Adrenal gland (tissue), 12 donors: ENCODE data around the gene ARID5B. TPM values are rescaled to one million over a fixed set of nuclear protein-coding genes. Genes with fewer than 3 reads are reported as not detected.

Experiments
- DNase-seq, 7 donors: peaks; one replicate each; pipeline ENCODE4 v3.0.0-alpha.2; 2019 to 2020
- H3K27ac ChIP-seq, 5 donors: fragments of 200-600 bp; sonication (generic) in 4 of 5; 1 replicate in 3 of 5; 2 replicates in 2 of 5; pipeline versions ENCODE4 v1.5.1 to v1.8.0; 2016 to 2020; ENCODE audit warnings: mild to moderate bottlenecking in 1 of 5
- H3K27me3 ChIP-seq: fragments of 200-600 bp; 2 replicates; pipeline ENCODE4 v1.8.0; 2021
- H3K36me3 ChIP-seq, 2 donors: fragments of 200-600 bp; replicated peaks in 1 of 2; 1 replicate in 1 of 2; 2 replicates in 1 of 2; pipeline versions ENCODE4 v1.5.1 to v1.8.0; 2018 to 2022
- H3K4me1 ChIP-seq, 2 donors: fragments of 200-600 bp; replicated peaks in 1 of 2; 1 replicate in 1 of 2; 2 replicates in 1 of 2; pipeline versions ENCODE4 v1.5.1 to v1.8.0; 2018 to 2021
- H3K4me3 ChIP-seq, 4 donors: fragments of 200-600 bp; sonication (generic) in 3 of 4; one replicate each; pipeline ENCODE4 v1.5.1; 2016 to 2018
- H3K9me3 ChIP-seq, 3 donors: fragments of 200-600 bp; sonication (generic) in 1 of 3; replicated peaks in 1 of 3; 1 replicate in 2 of 3; 2 replicates in 1 of 3; pipeline versions ENCODE4 v1.5.1 to v1.8.0; 2016 to 2021
- POLR2A ChIP-seq, 2 donors: fragments of 450-650 bp; IDR thresholded peaks; one replicate each; pipeline ENCODE4 v1.6.1; 2017; ENCODE audit warnings: antibody characterized with exemption in 2 of 2, mild to moderate bottlenecking in 2 of 2, moderate library complexity in 1 of 2
- WGBS, 4 donors: extraction: QIAGEN DNeasy Blood & Tissue Kit in 2 of 4; methylation state at CpG; one replicate each; pipeline versions ENCODE4 v1.1.5 to v1.1.7; 2013 to 2017; 5-methylcytosine and 5-hydroxymethylcytosine counted together
- intact Hi-C, 2 donors: fragments of 100-400 bp; cut with DNase I; formaldehyde crosslinking; loops; one replicate each; pipeline versions ENCODE4 v1.14.1 to v1.15.0; 2022 to 2023
- polyA plus RNA-seq, 3 donors: library from polyadenylated mRNA; stranded (reverse); fragments of 200-250 nt in 2 of 3; fragments of 350-450 nt in 1 of 3; fragmentation: Illumina TruSeq in 1 of 3; extraction: RNeasy Lipid Tissue Mini Kit (QIAGEN cat#74804) in 1 of 3; gene quantifications; one replicate each; pipeline ENCODE4 v1.2.3, GENCODE V29; 2013 to 2014
- total RNA-seq, 9 donors: library from RNA; depleted of rRNA in 4 of 9; stranded (reverse); fragments of >200 nt in 4 of 9; fragments of 120-200 nt in 1 of 9; fragmentation: NEBNext Ultra II Directional in 1 of 9; extraction: Animal tissue kit (Norgen Biotek cat#: 25700) in 1 of 9; gene quantifications; one replicate each; pipeline versions ENCODE4 v1.1.0 to v1.2.4, GENCODE V29; 2013 to 2023
- TF ChIP-seq, protein P1 (sequence below), 6 experiments: fragments of 450-650 bp in 4 of 6; fragments of 200-600 bp in 2 of 6; sonication (generic) in 1 of 6; IDR thresholded peaks; 1 replicate in 5 of 6; 2 replicates in 1 of 6; pipeline versions ENCODE4 v1.5.1 to v1.8.0; 2016 to 2021; ENCODE audit warnings: antibody characterized with exemption in 6 of 6, mild to moderate bottlenecking in 2 of 6, moderate library complexity in 1 of 6
- donor health status: healthy with polysubstance abuse.
- donor health status: Bipolar disorder and iron deficiency.
- donor health status: DM: yes; HTN: yes; CAD: no.
- donor health status: DM: no; HTN: no; CAD: no.
- donor health status: DM: no; HTN: no; CAD: no.
- donor health status: DM: yes; HTN: yes; CAD: no.

The ARID5B gene
- total and polyA plus RNA-seq, 12 donors, result 5.7 to 42.4 (median 23.8) TPM

DNA sequence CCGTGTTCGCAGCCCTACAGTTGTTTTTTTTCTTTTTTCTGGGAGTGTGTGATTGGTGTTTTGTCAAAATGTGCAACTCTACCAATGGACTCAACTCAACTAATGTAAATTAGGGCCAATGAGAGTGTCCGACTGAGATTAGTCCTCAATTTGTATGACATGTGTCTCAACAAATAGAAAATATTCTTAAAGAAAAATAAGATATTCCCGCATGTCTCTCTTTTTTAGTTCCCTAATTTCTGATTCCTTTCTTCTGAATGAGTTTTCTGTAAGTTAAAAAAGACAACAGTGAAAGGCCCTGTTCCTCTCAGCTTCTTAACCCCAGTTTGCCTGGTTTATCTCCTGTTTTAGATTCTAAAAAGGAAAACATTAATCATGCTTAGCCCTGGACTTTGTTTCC lies 61.5 kb downstream of the ARID5B start:
- TF ChIP-seq POLR2A (IDR thresholded peaks at IDR 0.05), result no peak
- TF ChIP-seq, protein P1, sequence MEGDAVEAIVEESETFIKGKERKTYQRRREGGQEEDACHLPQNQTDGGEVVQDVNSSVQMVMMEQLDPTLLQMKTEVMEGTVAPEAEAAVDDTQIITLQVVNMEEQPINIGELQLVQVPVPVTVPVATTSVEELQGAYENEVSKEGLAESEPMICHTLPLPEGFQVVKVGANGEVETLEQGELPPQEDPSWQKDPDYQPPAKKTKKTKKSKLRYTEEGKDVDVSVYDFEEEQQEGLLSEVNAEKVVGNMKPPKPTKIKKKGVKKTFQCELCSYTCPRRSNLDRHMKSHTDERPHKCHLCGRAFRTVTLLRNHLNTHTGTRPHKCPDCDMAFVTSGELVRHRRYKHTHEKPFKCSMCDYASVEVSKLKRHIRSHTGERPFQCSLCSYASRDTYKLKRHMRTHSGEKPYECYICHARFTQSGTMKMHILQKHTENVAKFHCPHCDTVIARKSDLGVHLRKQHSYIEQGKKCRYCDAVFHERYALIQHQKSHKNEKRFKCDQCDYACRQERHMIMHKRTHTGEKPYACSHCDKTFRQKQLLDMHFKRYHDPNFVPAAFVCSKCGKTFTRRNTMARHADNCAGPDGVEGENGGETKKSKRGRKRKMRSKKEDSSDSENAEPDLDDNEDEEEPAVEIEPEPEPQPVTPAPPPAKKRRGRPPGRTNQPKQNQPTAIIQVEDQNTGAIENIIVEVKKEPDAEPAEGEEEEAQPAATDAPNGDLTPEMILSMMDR (IDR thresholded peaks at IDR 0.05), result no peak
- Histone ChIP-seq H3K9me3 (no peaks in the 10 kb centered on the region), H3K4me1 (no peaks in the 10 kb centered on the region), H3K27me3 (no peaks in the 10 kb centered on the region), H3K27ac (no peak overlapping the region), H3K4me3 (no peak overlapping the region), H3K36me3 (no peaks in the 10 kb centered on the region)
- intact Hi-C loops, result no loop called here
- WGBS, 4 donors, result 92 to 98% (median 95%) methylated on average over 4 of the region's 4 CpGs
- DNase-seq, result no peak

DNA sequence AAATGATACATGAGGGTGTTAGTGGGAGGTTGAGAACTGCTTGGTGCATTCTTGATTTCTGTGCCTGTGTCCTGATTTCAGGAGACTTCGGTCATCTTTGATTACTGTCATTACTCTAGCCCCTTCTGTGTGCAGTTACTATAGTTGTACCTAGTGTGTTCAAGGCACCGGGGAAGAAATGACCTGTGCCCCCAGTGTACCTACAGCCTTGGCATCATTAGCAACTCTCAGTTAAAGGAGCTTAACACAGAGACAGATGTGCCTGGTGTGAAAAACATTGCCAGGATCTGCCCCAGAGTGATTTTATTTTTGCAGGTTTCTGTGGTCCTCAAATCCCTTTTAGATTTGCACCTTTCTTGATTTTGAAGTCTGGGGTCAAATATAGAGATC lies 62.2 kb downstream of the ARID5B start:
- H3K4me1 ChIP-seq, result no peaks in the 10 kb centered on the region
- no peaks in the 10 kb centered on the region for H3K9me3 ChIP-seq
- DNase-seq, result no peak
- H3K27ac ChIP-seq, result no peak overlapping the region
- no peaks in the 10 kb centered on the region for H3K27me3 ChIP-seq
- no peaks in the 10 kb centered on the region for H3K36me3 ChIP-seq
- H3K4me3 ChIP-seq, result no peak overlapping the region
- intact Hi-C loops, result no loop called here
- TF ChIP-seq POLR2A (IDR thresholded peaks at IDR 0.05), result no peak
- TF ChIP-seq, protein P1 (IDR thresholded peaks at IDR 0.05), result no peak
- 76 to 89% (median 80%) methylated on average over 2 of the region's 2 CpGs for WGBS, 4 donors

DNA sequence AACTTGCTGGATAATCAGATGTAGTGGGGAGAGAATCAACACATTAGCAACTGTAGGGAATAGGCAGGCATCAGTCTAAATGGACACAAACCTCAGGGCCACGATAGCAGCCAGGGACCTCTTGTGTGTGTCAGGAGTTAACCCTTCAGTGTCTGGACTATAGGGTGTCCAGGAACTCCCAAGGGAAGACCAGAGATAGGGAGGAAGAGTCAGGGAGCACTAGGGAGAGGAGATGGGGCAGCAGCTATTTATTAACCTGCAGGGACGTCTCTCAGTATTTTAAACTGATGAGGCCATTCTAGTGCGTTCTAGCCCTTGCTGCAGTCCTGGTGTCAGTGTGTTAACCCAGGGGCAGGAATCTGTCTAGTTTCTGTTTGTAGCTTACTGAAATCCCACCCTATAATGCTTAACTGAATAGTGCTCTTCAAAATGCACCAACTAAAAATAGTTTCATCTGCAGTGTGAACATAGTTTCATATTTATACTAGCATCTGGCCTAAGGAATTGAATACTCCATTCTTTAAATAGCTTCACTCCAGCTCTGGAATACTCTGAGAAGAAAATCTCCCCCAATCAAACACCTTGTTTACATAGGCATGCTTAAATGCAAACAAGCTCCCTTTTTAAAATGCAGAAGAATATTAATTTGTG lies 62.7 kb downstream of the ARID5B start:
- DNase-seq, result no peak
- H3K27me3 ChIP-seq, result no peaks in the 10 kb centered on the region
- TF ChIP-seq POLR2A (IDR thresholded peaks at IDR 0.05), result no peak
- TF ChIP-seq, protein P1 (IDR thresholded peaks at IDR 0.05), result no peak
- intact Hi-C loops, result no loop called here
- no peak overlapping the region for H3K4me3 ChIP-seq
- H3K4me1 ChIP-seq, result no peaks in the 10 kb centered on the region
- no peak overlapping the region for H3K27ac ChIP-seq
- 40 to 65% (median 49%) methylated on average over 3 of the region's 3 CpGs for WGBS, 4 donors
- H3K9me3 ChIP-seq, result no peaks in the 10 kb centered on the region
- H3K36me3 ChIP-seq, result no peaks in the 10 kb centered on the region

DNA sequence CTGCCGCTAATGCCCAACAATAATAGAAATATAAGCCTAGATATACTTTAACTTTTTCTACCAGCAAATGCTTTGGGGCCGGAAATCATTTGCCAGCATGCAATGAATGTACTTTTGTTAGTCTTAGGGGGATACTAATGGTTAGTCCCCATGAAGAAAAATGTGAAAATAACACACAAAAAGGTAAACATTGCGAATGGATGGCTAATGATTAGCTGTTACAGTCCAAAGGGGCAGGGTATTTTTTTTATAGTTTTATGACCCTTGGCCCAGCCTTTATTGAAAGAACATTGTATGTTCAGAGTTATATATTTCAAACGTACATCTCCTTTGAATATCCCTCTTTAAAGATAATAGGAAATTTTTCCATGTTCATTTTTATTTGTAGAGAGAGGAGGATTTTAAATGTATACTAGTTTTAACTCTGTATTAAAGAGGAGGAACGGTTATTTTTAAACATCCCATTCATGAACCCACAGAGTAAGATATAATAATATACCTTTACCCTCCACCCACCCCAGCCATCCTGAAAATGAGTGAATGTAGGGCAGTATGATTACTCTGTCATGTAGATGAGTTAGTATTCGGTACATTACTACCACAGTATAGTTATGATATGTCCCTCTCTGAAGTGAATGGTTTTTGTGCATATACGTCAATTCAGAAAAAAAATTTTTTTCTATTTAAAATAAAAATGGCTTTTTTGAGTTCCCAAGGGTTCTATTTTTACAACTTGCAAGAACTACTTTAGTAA lies 63.6 kb downstream of the ARID5B start:
- H3K9me3 ChIP-seq, result no peaks in the 10 kb centered on the region
- no peak for DNase-seq
- H3K27ac ChIP-seq, result no peak overlapping the region
- no peaks in the 10 kb centered on the region for H3K27me3 ChIP-seq
- peaks cover 0 to 3% of the 10 kb centered on the region in 2 donors for H3K4me1 ChIP-seq
- WGBS, 4 donors, result 88 to 93% (median 92%) methylated on average over 7 of the region's 7 CpGs
- TF ChIP-seq, protein P1 (IDR thresholded peaks at IDR 0.05), result no peak
- TF ChIP-seq POLR2A (IDR thresholded peaks at IDR 0.05), result no peak
- H3K4me3 ChIP-seq, result no peak overlapping the region
- no peaks in the 10 kb centered on the region for H3K36me3 ChIP-seq
- intact Hi-C loops, result no loop called here
